ENCODE data around the gene CD163. TPM values are rescaled to one million over a fixed set of nuclear protein-coding genes. Genes with fewer than 3 reads are reported as not detected.

The CD163 gene
- total RNA-seq, 1 experiment from 2014 or later: 0.07 TPM

GRCh38 chr12:7433276-7433822, 70.2 kb downstream of the CD163 start:
- Mint-ChIP-seq H3K4me3 (no peak overlapping the region), H3K4me1 (peaks cover 0 to 7% of the 10 kb centered on the region in 2 experiments; a peak in 3 of 4 replicates), H3K9me3 (no peaks in the 10 kb centered on the region; a peak in 1 of 5 replicates), H3K36me3 (ENCODE audit: insufficient read depth in 1 of 3, low read depth in 3 of 3) (0 out of 7 replicates have a peak, but pooled peaks cover 0 to under 1% (median 0%) of the 10 kb centered on the region in 3 experiments), H3K27ac (no peak overlapping the region), H3K27me3 (ENCODE audit: low read depth) (peaks cover under 1% of the 10 kb centered on the region; the same call in 1 of the 2 replicates)
- no peaks in the 10 kb centered on the region for H3K9me3 ChIP-seq (ENCODE audit: control insufficient read depth, low read depth, low read length)
- no peak overlapping the region for H4K8ac ChIP-seq (replicated peaks; ENCODE audit: insufficient read length, low read depth, low read length)
- H4K5ac ChIP-seq (ENCODE audit: insufficient read length, low read depth, low read length): no peak overlapping the region
- H3K9ac ChIP-seq (ENCODE audit: extremely low read depth, insufficient read length, low read length): no peak overlapping the region
- H3K14ac ChIP-seq (ENCODE audit: insufficient read depth, low read length): no peak overlapping the region
- H2BK20ac ChIP-seq (ENCODE audit: low read depth, low read length, poor library complexity, severe bottlenecking): no peak overlapping the region
- H4K91ac ChIP-seq (ENCODE audit: insufficient read length, low read depth, low read length): no peak overlapping the region
- H3K18ac ChIP-seq (ENCODE audit: insufficient read length, low read depth, low read length): no peak overlapping the region
- H2BK5ac ChIP-seq (ENCODE audit: insufficient read length, low read length): no peak overlapping the region
- H2BK15ac ChIP-seq (ENCODE audit: low read depth, low read length): no peak overlapping the region
- H3K4me1 ChIP-seq (ENCODE audit: insufficient read depth, low read length): no peaks in the 10 kb centered on the region; the same call in 1 of the 2 replicates
- no peak overlapping the region for H2BK12ac ChIP-seq (ENCODE audit: insufficient read length, low read depth, low read length)
- no peak overlapping the region for H2AK5ac ChIP-seq (ENCODE audit: insufficient read length, low read length)
- no peak overlapping the region for H3K27ac ChIP-seq (ENCODE audit: insufficient read length, low read depth, low read length)
- H3K56ac ChIP-seq (ENCODE audit: insufficient read length, low read depth, low read length): no peak overlapping the region
- no peaks in the 10 kb centered on the region for H3K79me2 ChIP-seq (ENCODE audit: insufficient read depth, low read length)
- no peak overlapping the region for H3K23ac ChIP-seq (ENCODE audit: insufficient read length, low read depth, low read length)
- H3K4me2 ChIP-seq (ENCODE audit: insufficient read depth, insufficient read length, low read length): no peak overlapping the region
- no peak for TF ChIP-seq CTCF (conservative IDR thresholded peaks at IDR 0.05)
- no peak for DNase-seq
- H3K79me1 ChIP-seq (ENCODE audit: insufficient read depth, low read depth, low read length, poor library complexity, severe bottlenecking): no peaks in the 10 kb centered on the region
- no peak overlapping the region for H3K4ac ChIP-seq (ENCODE audit: low read depth, low read length)
- no peaks in the 10 kb centered on the region for H3K27me3 ChIP-seq (ENCODE audit: insufficient read depth, low read length)
- no peaks in the 10 kb centered on the region for H4K20me1 ChIP-seq (ENCODE audit: control insufficient read depth, insufficient read depth, insufficient read length)
- no CpG with 5 or more reads among the region's 6 CpGs for WGBS (ENCODE audit: extremely low coverage, insufficient read length, low lambda C conversion rate)
- H3T11ph ChIP-seq (ENCODE audit: low read length): no peak overlapping the region
- no peaks in the 10 kb centered on the region for H3K23me2 ChIP-seq (ENCODE audit: insufficient read length, low read depth, low read length, poor library complexity, severe bottlenecking)
- H2AFZ ChIP-seq (ENCODE audit: low read length): no peak overlapping the region
- H2BK120ac ChIP-seq (ENCODE audit: low read depth, low read length, poor library complexity, severe bottlenecking): no peak overlapping the region
